K562 (cell line): ENCODE results near the gene VPS37D. TPM values are rescaled to one million over a fixed set of nuclear protein-coding genes. Genes with fewer than 3 reads are reported as not detected.

Experiments used
- ARHGAP35 ChIP-seq: fragments of 450-650 bp; IDR thresholded peaks from 2 replicates; pipeline ENCODE4 v1.6.1; 2018; ENCODE audit not compliant: partially characterized antibody
- ARID3B ChIP-seq: fragments of 250-450 bp; sonication (Bioruptor Pico); IDR thresholded peaks from 2 replicates; pipeline ENCODE4 v1.4.0; 2020; ENCODE audit warnings: borderline replicate concordance
- ATF6 ChIP-seq: sonication (generic); formaldehyde crosslinking; IDR thresholded peaks from 2 replicates; pipeline ENCODE4 v1.4.0; 2020; ENCODE audit warnings: mild to moderate bottlenecking, missing genetic modification reagents
- CREBBP ChIP-seq: IDR thresholded peaks from one replicate; pipeline ENCODE4 v1.6.1; 2012; ENCODE audit warnings: low read depth, mild to moderate bottlenecking, control low read depth, inconsistent platforms, low read length
- ELF1 ChIP-seq: fragments of 200-800 bp; sonication (Bioruptor generic); IDR thresholded peaks from 2 replicates; pipeline ENCODE4 v1.6.1; 2016; ENCODE audit warnings: missing genetic modification characterization, missing compliant biosample characterization
- ELK1 ChIP-seq: sonication (generic); formaldehyde crosslinking; IDR thresholded peaks from 2 replicates; pipeline ENCODE4 v1.8.1; 2022; ENCODE audit warnings: missing genetic modification reagents
- KDM5B ChIP-seq: fragments of 200-600 bp; sonication (generic); IDR thresholded peaks from 2 replicates; pipeline ENCODE4 v1.6.1; 2012; ENCODE audit warnings: low read depth, mild to moderate bottlenecking, moderate library complexity, low read length, control low read depth, inconsistent platforms; ENCODE audit not compliant: insufficient replicate concordance
- KLF10 ChIP-seq: fragments of 250-450 bp; sonication (Bioruptor Pico); IDR thresholded peaks from 2 replicates; pipeline ENCODE4 v1.6.1; 2021; ENCODE audit warnings: matching md5 sums
- LEF1 ChIP-seq: fragments of 450-650 bp; IDR thresholded peaks from 2 replicates; pipeline ENCODE4 v1.6.1; 2016; ENCODE audit warnings: mild to moderate bottlenecking
- PML ChIP-seq: IDR thresholded peaks from 2 replicates; pipeline ENCODE4 v1.6.1; 2012; ENCODE audit warnings: low read length, inconsistent platforms
- POLR2AphosphoS2 ChIP-seq: IDR thresholded peaks from 2 replicates; pipeline ENCODE4 v1.6.1; 2012; ENCODE audit warnings: low read length, improper control_type of control experiment
- SIN3B ChIP-seq: fragments of 450-650 bp; IDR thresholded peaks from 2 replicates; pipeline ENCODE4 v1.6.1; 2017; ENCODE audit warnings: low read depth, mild to moderate bottlenecking, moderate library complexity
- SREBF2 ChIP-seq: sonication (generic); formaldehyde crosslinking; IDR thresholded peaks from 2 replicates; pipeline ENCODE4 v1.4.0; 2020; ENCODE audit warnings: mild to moderate bottlenecking, missing genetic modification reagents
- SRSF3 ChIP-seq: fragments of 200-400 bp; formaldehyde crosslinking; IDR thresholded peaks from 2 replicates; pipeline ENCODE4 v1.6.1; 2016; ENCODE audit warnings: mild to moderate bottlenecking, low read length, moderate library complexity; ENCODE audit not compliant: insufficient read depth
- TFAP4 ChIP-seq: sonication (generic); formaldehyde crosslinking; IDR thresholded peaks from 2 replicates; pipeline ENCODE4 v1.8.0; 2022; ENCODE audit warnings: missing genetic modification reagents, mild to moderate bottlenecking, moderate library complexity, borderline replicate concordance
- U2AF1 ChIP-seq: fragments of 200-400 bp; formaldehyde crosslinking; optimal IDR thresholded peaks from 2 replicates; pipeline ENCODE3; 2017; ENCODE audit warnings: mild to moderate bottlenecking, low read depth, low read length, moderate library complexity
- ZBTB34 ChIP-seq: fragments of 250-450 bp; sonication (Bioruptor Pico); IDR thresholded peaks from 2 replicates; pipeline ENCODE4 v1.8.0; 2021; ENCODE audit warnings: mild to moderate bottlenecking, moderate library complexity
- ZNF24 ChIP-seq: fragments of 450-650 bp; IDR thresholded peaks from 2 replicates; pipeline ENCODE4 v1.6.1; 2016
- ZNF395 ChIP-seq: fragments of 200-800 bp; sonication (Bioruptor generic); IDR thresholded peaks from 2 replicates; pipeline ENCODE4 v1.6.1; 2017; ENCODE audit warnings: missing genetic modification characterization, missing compliant biosample characterization
- ZNF584 ChIP-seq: fragments of 200-800 bp; sonication (Bioruptor generic); IDR thresholded peaks from 2 replicates; pipeline ENCODE4 v1.6.1; 2016; ENCODE audit warnings: low read depth, mild to moderate bottlenecking, missing genetic modification characterization, missing compliant biosample characterization
- polyA plus RNA-seq, 8 experiments: library from polyadenylated mRNA; depleted of rRNA in 4 of 8; stranded (reverse) in 5 of 8; unstranded in 3 of 8; fragments of >200 nt; fragmentation: Nextera tagmentation in 2 of 8; fragmentation: Illumina TruSeq in 1 of 8; extraction: Ambion mirVana in 2 of 8; extraction: Trizol in 1 of 8; gene quantifications; 2 replicates each; pipeline versions ENCODE4 v1.2.1 to v1.2.3, GENCODE V29; 2011 to 2014; ENCODE audit warnings: inconsistent platforms in 1 of 8, missing spikeins in 1 of 8
- total RNA-seq, 7 experiments: library from RNA; depleted of rRNA in 6 of 7; stranded (reverse); fragments of >200 nt in 6 of 7; fragmentation: Illumina TruSeq in 2 of 7; extraction: Trizol in 2 of 7; gene quantifications; 2 replicates each; pipeline versions ENCODE4 v1.2.1 to v1.2.3, GENCODE V29; 2011 to 2021; ENCODE audit warnings: low replicate concordance in 1 of 7

The VPS37D gene
- total and polyA plus RNA-seq, 9 of the 15 experiments (the other 6 are each of a cell fraction or from before 2014, with no cell fraction given) = 0.25 to 2.3 (median 1.0) TPM; not detected in 3

GRCh38 chr7:73683056-73683787, 15.6 kb downstream of the VPS37D start, which contains the start of the genes BUD23 and DNAJC30 (continued):
- TF ChIP-seq KDM5B (peak; percentile 94), KLF10 (CRISPR knock-in tag) (no peak), ATF6 (CRISPR knock-in tag) (no peak), CREBBP (no peak), SREBF2 (CRISPR knock-in tag) (no peak), PML (peak; percentile 79), U2AF1 (no peak), ARID3B (CRISPR knock-in tag) (no peak), ELK1 (CRISPR knock-in tag) (no peak), SRSF3 (no peak), ARHGAP35 (no peak), ZNF584 (CRISPR knock-in tag) (no peak), ELF1 (tag) (peak; percentile 17; the same call in 1 of the 2 replicates), LEF1 (no peak), ZNF395 (CRISPR knock-in tag) (peak; percentile 89; the same call in 1 of the 2 replicates), TFAP4 (CRISPR knock-in tag) (peak; percentile 81), POLR2AphosphoS2 (no peak), ZNF24 (no peak), ZBTB34 (CRISPR knock-in tag) (no peak), SIN3B (peak; percentile 97)
